ENCODE results near the gene CCDC154.

CCDC154 gene

GRCh38 chr16:1413684-1414531, 30.4 kb downstream of the CCDC154 start:
- TF ChIP-seq GATA2 (IDR thresholded peaks at IDR 0.05; ENCODE audit: low read depth, low read length) (no peak), GATA3 (IDR thresholded peaks at IDR 0.05; ENCODE audit: low read depth, low read length) (no peak)

GRCh38 chr16:1412847-1413246, 31.5 kb downstream of the CCDC154 start:
- no peak for TF ChIP-seq GATA3 (IDR thresholded peaks at IDR 0.05; ENCODE audit: low read depth, low read length)
- TF ChIP-seq GATA2 (IDR thresholded peaks at IDR 0.05; ENCODE audit: low read depth, low read length) = no peak

DNA sequence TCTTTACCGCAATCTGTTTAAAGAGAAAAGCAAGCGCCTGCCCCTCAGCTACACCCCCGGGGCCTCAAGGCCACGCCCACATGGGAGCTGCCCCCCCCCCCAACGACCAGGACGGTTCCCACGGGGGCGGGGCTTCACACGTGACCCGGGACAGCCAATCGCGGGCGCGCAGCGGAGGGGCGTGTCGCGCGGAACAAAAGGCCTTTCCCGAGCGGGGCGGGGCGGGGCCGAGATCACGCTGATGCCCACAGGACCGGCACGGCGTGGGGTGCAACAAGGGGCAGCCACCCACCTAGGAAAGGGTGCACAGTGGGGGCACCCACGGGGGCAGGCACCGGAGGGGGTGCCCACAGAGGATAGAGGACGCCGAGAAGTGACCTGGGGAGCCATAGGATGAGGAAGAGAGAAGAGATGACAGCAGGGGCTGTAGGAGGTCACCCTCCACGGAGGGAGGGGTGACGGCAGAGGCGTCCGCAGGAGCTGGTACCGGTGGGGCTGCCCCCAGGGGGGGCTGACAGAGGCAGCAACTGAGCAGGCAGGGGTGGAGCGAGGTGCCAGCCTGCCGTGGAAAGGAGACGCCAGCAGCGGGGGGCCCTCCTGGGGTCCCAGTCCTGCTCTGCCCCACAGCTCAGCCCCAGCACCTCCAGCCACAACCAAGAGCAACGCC, 36.1 kb downstream of the CCDC154 start:
- TF ChIP-seq GATA3 (IDR thresholded peaks at IDR 0.05; ENCODE audit: low read depth, low read length) (no peak), GATA2 (IDR thresholded peaks at IDR 0.05; ENCODE audit: low read depth, low read length) (no peak)

GRCh38 chr16:1407753-1408152, 36.6 kb downstream of the CCDC154 start:
- TF ChIP-seq GATA3 (IDR thresholded peaks at IDR 0.05; ENCODE audit: low read depth, low read length) (no peak), GATA2 (IDR thresholded peaks at IDR 0.05; ENCODE audit: low read depth, low read length) (no peak)

DNA sequence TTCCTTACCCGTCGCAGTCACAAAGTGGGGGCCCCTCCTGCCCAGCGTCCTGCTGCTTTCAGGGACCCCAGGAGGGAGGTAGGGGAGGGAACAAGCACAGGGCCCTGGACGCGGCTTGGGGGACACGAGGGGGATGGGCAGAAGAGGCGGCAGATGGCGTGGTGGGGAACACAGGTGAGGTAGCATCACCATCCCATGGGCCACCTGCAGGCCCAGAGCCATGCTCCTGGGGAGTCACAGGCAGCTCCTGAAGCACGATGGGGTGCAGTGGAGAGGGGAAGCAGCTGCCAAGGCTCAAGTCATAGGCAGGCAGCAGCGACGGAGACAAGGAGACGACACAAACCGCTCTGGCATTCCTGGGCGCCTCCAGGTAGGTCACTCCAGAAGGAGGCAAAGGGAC, 40.6 kb downstream of the CCDC154 start:
- no peak for TF ChIP-seq GATA2 (IDR thresholded peaks at IDR 0.05; ENCODE audit: low read depth, low read length)
- TF ChIP-seq GATA3 (IDR thresholded peaks at IDR 0.05; ENCODE audit: low read depth, low read length) = no peak

DNA sequence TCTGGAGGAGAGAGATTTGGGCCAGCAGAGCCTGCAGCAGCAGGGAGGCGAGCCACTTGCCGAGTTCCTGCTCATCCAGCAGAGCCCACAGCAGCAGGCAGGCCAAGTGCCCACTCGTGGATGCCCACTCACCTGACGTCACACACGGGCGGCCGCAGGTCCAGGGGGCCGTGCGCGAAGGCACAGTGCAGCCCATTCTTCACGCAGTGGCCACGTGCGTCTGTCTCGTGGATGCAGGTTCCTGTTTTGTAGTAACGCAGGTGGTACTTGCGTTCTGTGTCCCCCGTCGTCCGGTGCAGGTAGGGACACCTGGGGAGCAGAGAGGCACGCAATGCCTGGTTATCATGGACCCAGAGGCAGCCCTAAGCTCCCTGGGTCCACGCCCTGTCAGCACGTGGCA, 41.3 kb downstream of the CCDC154 start:
- TF ChIP-seq GATA2 (IDR thresholded peaks at IDR 0.05; ENCODE audit: low read depth, low read length) = no peak
- TF ChIP-seq GATA3 (IDR thresholded peaks at IDR 0.05; ENCODE audit: low read depth, low read length) = no peak

GRCh38 chr16:1401758-1402154, 42.6 kb downstream of the CCDC154 start:
- TF ChIP-seq GATA2 (IDR thresholded peaks at IDR 0.05; ENCODE audit: low read depth, low read length) = no peak
- TF ChIP-seq GATA3 (IDR thresholded peaks at IDR 0.05; ENCODE audit: low read depth, low read length) = no peak

DNA sequence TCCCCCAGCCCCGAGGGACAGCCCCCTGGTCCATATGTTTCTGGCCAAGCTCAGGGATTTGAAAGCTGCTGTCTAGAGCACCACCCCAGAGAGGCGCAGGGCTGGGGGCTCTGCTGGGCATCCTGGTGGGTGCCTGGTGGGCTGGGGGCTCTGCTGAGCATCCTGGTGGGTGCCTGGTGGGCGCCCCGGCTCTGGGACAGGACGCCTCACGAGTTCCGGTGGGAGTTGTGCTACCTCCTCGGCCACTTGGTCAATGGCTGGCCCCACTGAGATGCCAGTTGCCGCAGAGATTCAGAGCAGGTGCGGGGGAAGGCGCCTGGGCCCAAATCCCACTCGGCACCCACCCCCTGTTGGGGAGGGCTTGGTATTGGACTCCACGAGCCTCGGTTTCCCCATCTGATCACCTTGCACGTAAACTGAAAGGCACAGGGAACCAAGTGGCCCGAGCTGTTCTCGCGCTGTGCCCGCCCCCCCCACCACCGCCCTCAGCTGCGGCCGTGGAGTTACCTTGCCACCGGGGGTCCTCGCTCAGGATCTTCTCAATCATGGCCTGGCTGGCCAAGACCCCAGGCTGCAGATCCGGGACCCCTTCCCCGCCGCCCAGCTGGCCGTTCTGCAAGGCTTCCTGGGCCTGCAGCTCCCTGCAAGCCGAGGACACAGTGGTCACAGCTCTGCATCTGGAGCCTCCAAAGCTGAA, 43.1 kb downstream of the CCDC154 start:
- TF ChIP-seq GATA3 (IDR thresholded peaks at IDR 0.05; ENCODE audit: low read depth, low read length) (no peak), GATA2 (IDR thresholded peaks at IDR 0.05; ENCODE audit: low read depth, low read length) (no peak)

GRCh38 chr16:1398826-1399581, 45.4 kb downstream of the CCDC154 start:
- TF ChIP-seq GATA3 (IDR thresholded peaks at IDR 0.05; ENCODE audit: low read depth, low read length) = no peak
- TF ChIP-seq GATA2 (IDR thresholded peaks at IDR 0.05; ENCODE audit: low read depth, low read length) = no peak

- TF ChIP-seq GATA3 (IDR thresholded peaks at IDR 0.05; ENCODE audit: low read depth, low read length) (no peak), GATA2 (IDR thresholded peaks at IDR 0.05; ENCODE audit: low read depth, low read length) (no peak)
These were observed 46.0 kb downstream of the CCDC154 start for GRCh38 chr16:1398351-1398750.

- TF ChIP-seq GATA3 (IDR thresholded peaks at IDR 0.05; ENCODE audit: low read depth, low read length) = no peak
- no peak for TF ChIP-seq GATA2 (IDR thresholded peaks at IDR 0.05; ENCODE audit: low read depth, low read length)
These were observed 46.6 kb downstream of the CCDC154 start for GRCh38 chr16:1397779-1398178.

- TF ChIP-seq GATA2 (IDR thresholded peaks at IDR 0.05; ENCODE audit: low read depth, low read length) (no peak), GATA3 (IDR thresholded peaks at IDR 0.05; ENCODE audit: low read depth, low read length) (no peak)
These were observed 48.8 kb downstream of the CCDC154 start for GRCh38 chr16:1395444-1396031.

- TF ChIP-seq GATA2 (IDR thresholded peaks at IDR 0.05; ENCODE audit: low read depth, low read length) (no peak), GATA3 (IDR thresholded peaks at IDR 0.05; ENCODE audit: low read depth, low read length) (no peak)
These were observed 49.9 kb downstream of the CCDC154 start for GRCh38 chr16:1394367-1394951.

Measured in SH-SY5Y (cell line).